GM19239 (cell line): Measurements from ENCODE around the gene OR52E6.

Experiments
- DNase-seq: peaks from one replicate; pipeline ENCODE4 v3.0.0; 2011; ENCODE audit warnings: low spot score; ENCODE audit not compliant: insufficient read length
- FAIRE-seq: peaks from 2 replicates; lab custom pipeline; 2011; peaks lifted over from hg19 to GRCh38; lab: Jason Lieb, UNC

Gene OR52E6

DNA sequence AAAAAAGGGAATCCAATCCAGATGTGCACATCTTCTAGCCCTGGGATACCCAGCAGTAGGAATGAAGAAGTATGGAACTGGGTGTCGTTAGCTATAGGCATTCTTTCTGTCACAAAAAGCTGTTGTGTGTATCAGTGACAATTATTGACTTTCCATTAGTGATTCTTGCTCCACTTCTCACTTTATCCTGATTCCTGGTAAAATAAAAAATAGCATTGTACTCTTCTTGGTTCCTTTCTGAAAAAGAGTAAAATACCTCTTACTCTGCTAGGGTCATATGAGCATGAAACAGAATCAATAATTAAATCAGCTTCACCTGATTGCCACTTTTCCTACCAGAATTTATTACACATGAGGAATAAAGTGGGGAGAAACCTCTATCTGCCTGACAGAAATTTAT is at the start of gene OR52E6:
OR52E6 (minus strand) TSS at position 101 of the 400 bp plus-strand sequence; CDS start at position 101, 0 bp downstream.
- no peak for DNase-seq
- no peak for FAIRE-seq

GRCh38 chr11:5891216-5891800 is 49.6 kb upstream of the OR52E6 start:
- FAIRE-seq = no peak
- no peak for DNase-seq

DNA sequence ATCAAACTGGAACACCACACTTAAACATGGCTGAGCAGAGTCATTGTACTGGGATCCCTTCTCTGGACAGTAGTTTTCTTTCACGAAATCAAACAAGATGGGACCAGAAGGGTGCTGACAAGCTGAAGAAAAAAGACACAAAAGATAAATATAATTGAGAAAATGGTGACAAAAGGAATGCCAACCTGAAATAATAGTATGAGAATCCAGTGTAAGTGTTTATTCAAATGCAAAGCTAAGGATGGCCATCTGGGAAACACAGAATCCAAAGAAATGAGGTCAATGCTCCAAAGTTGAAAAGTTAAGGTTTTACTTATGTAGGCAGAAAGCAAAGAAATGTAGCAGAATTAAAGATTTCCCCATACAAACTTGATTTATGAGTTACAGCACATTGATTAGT is 46.0 kb upstream of the OR52E6 start:
- DNase-seq (no peak), FAIRE-seq (no peak)

DNA sequence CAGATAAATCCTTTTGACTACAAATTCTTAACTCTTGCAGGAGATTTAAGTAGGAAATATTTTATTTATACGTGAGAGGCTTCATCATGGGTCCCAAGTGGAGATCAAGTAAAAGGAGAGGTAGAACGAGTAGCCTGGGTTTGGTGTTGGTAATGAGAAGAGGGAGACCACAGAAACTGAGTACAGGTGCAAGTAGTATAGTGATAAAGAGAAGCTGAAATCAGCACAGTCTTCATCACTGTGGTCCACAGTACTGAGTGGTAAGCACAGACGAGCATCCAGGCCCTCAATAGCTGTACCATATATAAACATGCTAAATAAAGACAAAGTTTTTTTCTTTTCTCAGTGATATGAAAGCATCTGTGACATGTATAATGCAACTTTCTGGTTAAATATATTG is 45.5 kb upstream of the OR52E6 start:
- no peak for DNase-seq
- no peak for FAIRE-seq

DNA sequence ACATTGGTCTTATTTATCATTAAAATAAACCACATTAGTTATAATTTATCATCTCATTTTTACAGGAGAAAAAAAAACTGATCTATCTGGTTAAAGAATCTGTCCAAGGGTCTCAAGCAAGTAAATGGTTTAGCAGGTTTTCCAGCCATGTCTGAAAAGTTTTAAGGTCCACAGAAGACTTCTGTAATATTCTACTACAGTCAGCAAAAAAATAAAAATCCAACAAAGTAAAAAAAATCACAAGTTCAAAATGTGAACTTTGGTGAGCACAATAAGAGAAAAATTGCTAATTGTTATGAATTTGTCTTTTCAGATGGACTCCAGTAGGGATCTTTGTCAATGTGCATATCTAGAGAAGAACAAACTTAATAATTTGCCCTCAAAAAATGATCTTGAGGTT is 40.1 kb upstream of the OR52E6 start:
- DNase-seq (no peak), FAIRE-seq (no peak)

DNA sequence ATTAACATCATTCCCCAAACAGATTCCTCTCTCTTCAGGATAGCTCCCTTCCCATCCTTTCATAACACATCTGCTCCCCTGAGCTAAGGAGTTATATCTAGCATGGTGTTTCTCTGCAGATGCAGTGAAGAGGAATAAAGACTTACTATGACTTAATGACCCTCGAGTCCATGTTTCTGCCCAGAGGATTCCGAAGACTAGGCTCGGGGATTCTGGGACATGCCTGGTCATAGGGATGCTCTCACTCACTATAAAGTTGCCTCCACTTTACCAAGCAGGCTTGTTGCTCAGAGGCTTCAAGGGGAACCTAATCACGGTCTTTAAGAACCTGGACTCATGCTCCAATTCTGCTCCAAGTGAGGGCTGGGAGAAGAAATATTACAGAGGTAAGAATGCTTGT is 38.6 kb upstream of the OR52E6 start, which contains the start of gene OR52E4:
OR52E4 (plus strand) TSS at position 301 of the 400 bp plus-strand sequence. CDS start 3,664 bp downstream, outside the sequence.
- FAIRE-seq (no peak), DNase-seq (no peak)

DNA sequence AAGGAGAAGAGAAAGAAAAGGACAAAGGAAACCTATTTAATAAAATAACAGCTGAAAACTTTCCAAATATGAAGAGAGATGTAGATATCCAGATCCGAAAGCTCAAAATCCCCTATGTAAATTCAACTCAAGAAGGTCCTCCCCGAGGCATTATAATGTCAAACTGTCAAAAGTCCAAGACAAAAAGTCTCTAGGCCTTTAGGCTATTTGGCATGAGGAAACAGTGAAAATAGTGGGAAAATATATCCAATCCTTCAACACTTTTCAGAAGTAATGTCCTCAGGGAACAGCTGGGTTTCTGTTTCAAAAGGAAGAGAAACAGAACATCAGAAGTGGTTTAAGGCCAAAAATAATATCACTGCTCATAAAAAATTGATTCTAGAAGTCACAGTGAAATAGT is 36.9 kb upstream of the OR52E6 start:
- FAIRE-seq (no peak), DNase-seq (no peak)

DNA sequence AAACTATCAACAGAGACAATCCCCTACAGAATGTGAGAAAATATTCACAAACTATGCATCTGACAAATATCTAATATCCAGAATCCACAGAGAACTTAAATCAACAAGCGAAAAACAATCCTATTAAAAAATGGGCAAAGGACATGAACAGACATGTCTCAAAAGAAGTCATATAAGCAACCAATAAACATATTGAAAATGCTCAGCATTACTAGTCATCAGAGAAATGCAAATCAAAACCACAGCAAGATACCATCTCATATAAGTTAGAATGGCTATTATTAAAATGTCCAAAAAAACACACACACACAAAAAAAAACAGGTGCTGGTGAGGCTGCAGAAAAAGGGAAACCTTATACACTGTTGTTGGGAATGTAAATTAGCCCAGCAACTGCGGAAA is 24.1 kb upstream of the OR52E6 start:
- FAIRE-seq (no peak), DNase-seq (no peak)

DNA sequence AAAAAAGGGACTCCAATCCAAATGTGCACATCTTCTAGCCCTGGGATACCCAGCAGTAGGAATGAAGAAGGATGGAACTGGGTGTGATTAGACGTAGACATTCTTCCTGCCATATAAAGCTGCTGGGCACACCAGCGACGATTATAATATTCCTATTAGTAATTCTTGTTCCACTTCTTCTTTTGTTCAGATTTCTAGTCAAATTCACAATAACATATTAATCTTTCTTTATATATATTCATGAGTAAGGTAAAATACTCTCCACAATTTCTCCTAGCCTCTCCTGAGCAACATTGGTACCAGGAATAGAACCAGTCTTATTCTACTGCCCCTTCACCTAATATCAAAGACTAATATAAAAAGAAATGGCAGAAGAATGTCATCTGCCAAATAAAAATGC is 15.9 kb upstream of the OR52E6 start, which contains the start of gene OR52E8:
OR52E8 (minus strand) TSS at position 101 of the 400 bp plus-strand sequence; CDS start at position 101, 0 bp downstream.
- no peak for DNase-seq
- FAIRE-seq = no peak

DNA sequence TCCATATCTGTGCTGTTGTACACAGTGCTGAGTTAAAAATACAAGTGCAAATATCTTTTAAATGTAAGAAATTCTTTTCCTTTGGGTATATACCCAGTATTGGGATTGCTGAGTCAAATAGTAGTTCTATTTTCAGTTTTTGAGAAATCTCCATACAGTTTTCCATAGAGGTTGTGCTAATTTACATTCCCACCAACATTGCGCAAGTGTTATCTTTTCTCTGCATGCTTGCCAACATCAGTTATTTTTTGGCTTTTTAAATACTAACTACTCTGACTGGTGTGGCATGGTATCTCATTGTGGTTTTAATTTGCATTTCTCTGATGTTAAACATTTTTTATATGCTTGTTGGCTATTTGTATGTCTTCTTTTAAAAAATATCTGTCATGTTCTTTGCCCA is 9.3 kb upstream of the OR52E6 start:
- no peak for DNase-seq
- FAIRE-seq = no peak

GRCh38 chr11:5847711-5848110 is 6.0 kb upstream of the OR52E6 start:
- DNase-seq (no peak), FAIRE-seq (no peak)

- no peak for DNase-seq
- FAIRE-seq = no peak
Measured at GRCh38 chr11:5846701-5847100, 5.0 kb upstream of the OR52E6 start.

DNA sequence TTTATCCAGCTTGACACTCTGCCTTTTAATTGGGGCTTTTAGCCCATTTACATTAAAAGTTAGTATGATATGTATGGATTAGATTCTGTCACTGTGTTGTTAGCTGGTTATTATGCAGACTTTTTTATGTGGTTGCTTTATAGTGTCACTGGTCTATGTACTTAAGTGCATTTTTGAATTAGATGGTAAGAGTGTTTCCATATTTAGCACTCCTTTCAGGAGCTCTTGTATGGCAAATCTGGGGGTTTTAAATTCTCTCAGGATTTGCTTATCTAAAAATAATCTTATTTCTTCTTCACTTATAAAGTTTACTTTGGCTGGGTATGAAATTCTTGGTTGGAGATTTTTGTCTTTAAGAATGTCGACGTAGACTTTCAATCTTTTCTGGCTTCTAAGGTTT is 4.0 kb downstream of the OR52E6 start:
- FAIRE-seq (no peak), DNase-seq (no peak)

DNA sequence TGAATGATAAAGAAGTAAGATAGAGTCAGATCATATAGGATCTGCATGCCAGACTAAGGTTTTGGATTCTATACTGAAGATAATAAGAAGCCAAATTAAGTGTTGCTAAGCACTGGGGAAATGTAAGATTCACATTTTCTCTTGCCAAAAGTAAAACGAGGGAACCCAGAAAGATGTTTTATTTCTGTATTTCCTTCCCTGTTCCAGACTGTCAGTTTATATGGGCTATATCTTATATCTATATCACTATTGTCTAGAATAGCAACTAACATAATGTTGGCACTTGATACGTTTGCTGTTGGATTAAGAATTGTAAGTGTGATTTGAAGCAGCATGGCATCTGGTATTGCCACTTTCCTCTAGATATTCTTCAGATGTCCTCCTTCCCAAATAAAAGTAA is 8.3 kb downstream of the OR52E6 start:
- no peak for DNase-seq
- no peak for FAIRE-seq

DNA sequence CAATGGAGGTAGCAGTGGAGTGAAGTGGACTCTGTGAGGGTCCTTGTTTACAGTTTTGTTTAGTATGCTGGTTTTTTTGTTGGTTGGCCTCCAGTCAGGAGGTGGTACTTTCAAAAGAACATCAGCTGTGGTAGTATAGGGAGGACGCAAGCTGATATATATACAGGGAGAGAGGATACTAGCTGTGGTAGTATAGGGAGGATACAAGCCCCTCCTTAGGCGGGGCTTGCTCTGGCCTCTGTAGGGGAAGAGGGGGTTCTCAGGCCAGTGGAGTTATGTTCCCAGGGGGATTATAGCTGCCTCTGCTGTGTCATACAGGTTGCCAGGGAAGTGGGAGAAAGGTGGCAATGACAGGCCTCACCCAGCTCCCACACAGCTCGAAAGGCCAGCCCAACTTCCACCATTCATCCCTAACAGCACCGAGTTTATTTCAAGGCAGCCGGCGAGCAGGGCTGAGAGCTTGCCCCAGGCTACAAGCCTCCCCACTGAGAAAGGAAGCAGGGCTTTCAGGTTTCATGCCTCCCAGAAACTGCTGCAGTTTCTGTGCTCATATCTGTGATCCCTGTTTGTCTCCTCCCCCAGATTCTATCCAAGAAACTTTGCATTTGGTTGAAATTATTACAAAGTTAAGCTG is 10.4 kb downstream of the OR52E6 start:
- FAIRE-seq = no peak
- no peak for DNase-seq

GRCh38 chr11:5818245-5818886 is 23.3 kb downstream of the OR52E6 start:
- FAIRE-seq (peak; percentile 63), DNase-seq (no peak)

GRCh38 chr11:5815534-5815933 is 26.2 kb downstream of the OR52E6 start:
- FAIRE-seq (peak; percentile 33), DNase-seq (no peak)

DNA sequence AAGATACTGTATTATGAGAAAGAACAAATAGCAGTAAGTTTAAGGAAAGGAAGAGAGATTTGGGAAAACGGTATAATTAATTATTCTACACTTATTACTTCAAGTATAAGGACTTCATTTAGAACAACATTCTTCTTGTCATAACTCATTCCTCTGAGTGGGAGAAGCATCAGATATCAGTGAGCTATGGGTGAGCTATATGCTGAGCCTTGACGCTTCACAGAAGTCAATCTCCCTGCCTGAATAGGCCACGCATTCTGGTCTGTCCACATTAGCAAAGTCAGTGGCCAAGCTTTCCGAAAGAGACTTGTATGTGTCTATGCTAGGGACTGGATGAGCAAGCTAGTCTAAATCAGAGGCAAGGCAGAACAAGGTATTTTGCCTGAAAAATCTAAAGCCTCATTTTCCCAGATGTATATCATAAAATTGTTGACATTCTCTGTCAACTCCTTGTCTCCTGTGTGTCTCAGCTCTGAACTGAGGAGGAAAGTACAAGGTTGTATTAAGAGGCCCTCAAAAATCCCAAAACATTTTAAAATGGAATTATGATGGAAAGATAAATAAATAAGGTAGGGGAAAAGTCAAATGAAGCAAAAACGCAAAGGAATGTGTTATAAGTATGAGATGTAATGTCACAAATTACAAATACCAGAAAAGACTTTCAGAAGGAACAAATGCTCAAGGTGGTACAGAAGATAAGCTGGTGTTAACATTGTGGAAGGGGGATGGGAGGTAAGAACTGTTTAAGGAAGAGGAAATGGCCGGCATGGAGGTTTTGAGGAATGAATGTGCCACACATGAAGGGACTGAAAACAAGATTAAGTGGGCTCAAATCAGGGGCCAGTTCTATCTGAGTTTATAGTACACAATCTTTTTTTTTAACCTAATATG is 31.5 kb downstream of the OR52E6 start:
- FAIRE-seq = no peak
- DNase-seq = no peak

- no peak for FAIRE-seq
- no peak for DNase-seq
Measured at GRCh38 chr11:5809122-5809519, 32.6 kb downstream of the OR52E6 start.

DNA sequence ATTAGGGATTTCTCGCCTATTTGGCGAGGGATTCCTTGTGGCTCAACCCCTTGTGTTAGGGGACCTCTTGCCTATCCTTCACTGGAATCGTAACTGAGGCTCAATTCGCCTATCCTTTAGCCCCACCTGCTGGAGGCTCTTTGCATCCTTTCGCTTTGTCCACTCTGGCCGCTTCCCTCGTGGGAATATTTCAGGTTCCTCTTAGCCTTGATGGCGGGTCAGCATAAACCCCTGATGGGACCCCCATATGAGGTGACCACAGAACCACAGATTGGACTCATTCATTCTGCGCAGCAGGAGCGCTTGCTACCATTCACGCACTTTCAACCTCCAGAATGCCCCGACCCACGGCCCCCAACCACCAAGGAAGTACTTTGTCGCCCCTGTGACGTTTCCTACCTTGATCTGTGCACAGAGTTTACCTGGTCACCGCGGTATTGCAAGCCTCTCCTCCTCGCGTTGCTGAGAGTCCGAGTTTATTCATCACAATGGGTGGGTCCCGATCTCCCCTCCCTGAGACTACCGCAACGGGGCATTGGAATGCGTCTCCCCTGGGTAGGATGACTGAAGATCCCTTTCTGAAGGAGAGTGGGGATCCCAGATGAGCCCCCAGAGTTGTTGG is 33.1 kb downstream of the OR52E6 start, which contains the start of gene OR52N2:
OR52N2 (plus strand) TSS at position 425 of the 622 bp plus-strand sequence. CDS start 11,412 bp downstream, outside the sequence.
- peak; percentile 97 for FAIRE-seq

More for the DNA sequence above, 33.1 kb downstream of the OR52E6 start, which contains the start of gene OR52N2:
- no peak for DNase-seq
